ENCODE measurements around the gene RUNX1. TPM values are rescaled to one million over a fixed set of nuclear protein-coding genes. Genes with fewer than 3 reads are reported as not detected.

RUNX1 gene
- total RNA-seq, 2 donors from 2014 or later: 4.9 to 12.5 TPM

- Histone ChIP-seq H3K27ac (no peak overlapping the region), H3K27me3 (no peaks in the 10 kb centered on the region), H3K9me3 (no peaks in the 10 kb centered on the region), H3K36me3 (replicated peaks in 1 of 2; ENCODE audit: insufficient read depth in 1 of 2, low read depth in 2 of 2) (no peaks in the 10 kb centered on the region), H3K4me1 (peaks cover 8% of the 10 kb centered on the region), H3K4me3 (no peak overlapping the region)
- WGBS, 2 donors: 38 to 82% methylated on average over 2 to 4 of the region's 4 CpGs
- ATAC-seq: no peak
- no peak for TF ChIP-seq CTCF (IDR thresholded peaks at IDR 0.05)
- no peak for TF ChIP-seq POLR2A (IDR thresholded peaks at IDR 0.05)
- no peak for DNase-seq
- intact Hi-C loops (cut with DNase I): no loop called here
Observed at GRCh38 chr21:34923626-34924025, 125.5 kb downstream of the RUNX1 start.

- no peak overlapping the region for H3K27ac ChIP-seq
- intact Hi-C loops (cut with DNase I): no loop called here
- 67 to 79% methylated on average over 4 of the region's 4 CpGs for WGBS, 2 donors
- no peaks in the 10 kb centered on the region for H3K27me3 ChIP-seq
- no peaks in the 10 kb centered on the region for H3K9me3 ChIP-seq
- ATAC-seq: no peak
- TF ChIP-seq POLR2A (IDR thresholded peaks at IDR 0.05) (no peak), CTCF (IDR thresholded peaks at IDR 0.05) (no peak)
- DNase-seq: no peak
- H3K4me1 ChIP-seq: peaks cover 8% of the 10 kb centered on the region
- no peaks in the 10 kb centered on the region for H3K36me3 ChIP-seq (replicated peaks in 1 of 2; ENCODE audit: insufficient read depth in 1 of 2, low read depth in 2 of 2)
- no peak overlapping the region for H3K4me3 ChIP-seq
Observed at GRCh38 chr21:34923202-34923601, 125.9 kb downstream of the RUNX1 start.

- no peak for TF ChIP-seq CTCF (IDR thresholded peaks at IDR 0.05)
- TF ChIP-seq POLR2A (IDR thresholded peaks at IDR 0.05): no peak
- H3K4me1 ChIP-seq: peaks cover 8% of the 10 kb centered on the region
- DNase-seq: no peak
- intact Hi-C loops (cut with DNase I): no loop called here
- no peak overlapping the region for H3K27ac ChIP-seq
- no peak for ATAC-seq
- H3K4me3 ChIP-seq: no peak overlapping the region
- H3K9me3 ChIP-seq: no peaks in the 10 kb centered on the region
- H3K27me3 ChIP-seq: no peaks in the 10 kb centered on the region
- H3K36me3 ChIP-seq (replicated peaks in 1 of 2; ENCODE audit: insufficient read depth in 1 of 2, low read depth in 2 of 2): no peaks in the 10 kb centered on the region
Observed at GRCh38 chr21:34922479-34922878, 126.6 kb downstream of the RUNX1 start.

GRCh38 chr21:34921151-34921550 lies 128.0 kb downstream of the RUNX1 start:
- Histone ChIP-seq H3K4me3 (no peak overlapping the region), H3K9me3 (no peaks in the 10 kb centered on the region), H3K36me3 (replicated peaks in 1 of 2; ENCODE audit: insufficient read depth in 1 of 2, low read depth in 2 of 2) (no peaks in the 10 kb centered on the region), H3K27ac (no peak overlapping the region), H3K27me3 (no peaks in the 10 kb centered on the region), H3K4me1 (no peaks in the 10 kb centered on the region)
- DNase-seq (no peak), ATAC-seq (no peak)
- TF ChIP-seq CTCF (IDR thresholded peaks at IDR 0.05) (no peak), POLR2A (IDR thresholded peaks at IDR 0.05) (no peak)
- intact Hi-C loops (cut with DNase I): no loop called here

- Histone ChIP-seq H3K4me1 (no peaks in the 10 kb centered on the region), H3K4me3 (no peak overlapping the region), H3K36me3 (replicated peaks in 1 of 2; ENCODE audit: insufficient read depth in 1 of 2, low read depth in 2 of 2) (no peaks in the 10 kb centered on the region), H3K9me3 (no peaks in the 10 kb centered on the region), H3K27ac (no peak overlapping the region), H3K27me3 (no peaks in the 10 kb centered on the region)
- intact Hi-C loops (cut with DNase I): no loop called here
- TF ChIP-seq POLR2A (IDR thresholded peaks at IDR 0.05): no peak
- no peak for TF ChIP-seq CTCF (IDR thresholded peaks at IDR 0.05)
- DNase-seq: no peak
- ATAC-seq: no peak
- 56 to 60% methylated on average over 6 of the region's 6 CpGs for WGBS, 2 donors
Observed at GRCh38 chr21:34919406-34919805, 129.7 kb downstream of the RUNX1 start.
